Heart left ventricle (tissue), 13 donors: ENCODE data around the gene FBXO39.

Source experiments
- CTCF ChIP-seq, 12 donors: fragments of 200-600 bp; sonication (generic) in 4 of 12; IDR thresholded peaks; one replicate each; pipeline versions ENCODE4 v1.5.0 to v1.8.0; 2018 to 2022; ENCODE audit warnings: antibody characterized with exemption in 12 of 12, mild to moderate bottlenecking in 5 of 12
- POLR2A ChIP-seq, 2 donors: fragments of 450-650 bp; IDR thresholded peaks; one replicate each; pipeline ENCODE4 v1.6.1; 2017; ENCODE audit warnings: antibody characterized with exemption in 2 of 2, mild to moderate bottlenecking in 2 of 2, moderate library complexity in 2 of 2
- donor health status: ischemic (EF 13 %, LVEDD 7.1; RV severe dilation, severe dysfunction).
- donor health status: DM: no; HTN: yes; CAD: no.
- donor health status: DM: no; HTN: no; CAD: no.
- donor health status: ischemic (EF 25% LVEDD 6.9; RV normal size, moderate dysfunction).
- donor health status: ischemic (EF 25% LVEDD 5.7; RV mildly dilated, moderate dysfunction).
- donor health status: ischemic (EF 35%, LVEDD 5.7; RV mildly dilated, moderate dysfunction).
- donor health status: nonischemic (EF 11% LVEDD 7.7; RV severe dilation, severe dysfunction).
- donor health status: DM: yes; HTN: yes; CAD: no.
- donor health status: PGD.
- donor health status: ischemic (EF 29% LVEDD 5.4; RV normal size, mild dysfunction).
- donor health status: nonischemic (EF 23%, LVEDD 6.1; RV moderate dilation, normal function).

DNA sequence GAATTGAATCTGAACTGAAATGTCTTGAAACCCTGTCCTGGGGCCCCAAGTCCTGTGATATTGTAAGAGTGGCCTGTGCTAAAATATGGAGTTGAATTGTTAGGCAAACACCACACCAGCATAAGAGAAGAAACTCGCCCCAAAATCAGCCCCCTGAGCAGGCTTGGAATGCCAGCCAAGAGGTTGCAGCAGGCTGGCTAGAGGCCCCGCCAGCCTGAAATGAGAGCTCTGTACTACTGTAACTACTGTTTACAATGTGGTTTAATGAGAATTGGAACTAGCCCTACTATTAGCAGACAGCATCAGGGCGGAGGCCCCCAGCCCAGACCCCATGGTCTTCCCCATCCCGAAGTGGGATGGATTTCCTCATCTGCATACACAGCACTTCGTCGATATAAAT is 23.7 kb downstream of the FBXO39 start:
- TF ChIP-seq CTCF (IDR thresholded peaks at IDR 0.05) (no peak), POLR2A (IDR thresholded peaks at IDR 0.05) (no peak)
